Common myeloid progenitor, CD34-positive (primary cell): Measurements from ENCODE around the gene IFT172.

Experiments
- CTCF ChIA-PET: fragments of 350-600 bp; sonication (Branson Sonifier 250); formaldehyde crosslinking; loops from one replicate; lab custom pipeline; 2021; ENCODE audit warnings: antibody characterized with exemption; lab: Charles Lee
- POLR2A ChIA-PET: fragments of 350-600 bp; sonication (Branson Sonifier 250); formaldehyde crosslinking; loops from one replicate; lab custom pipeline; 2021; ENCODE audit warnings: antibody characterized with exemption; lab: Charles Lee
- DNase-seq, 3 donors: peaks; one replicate each; pipeline versions ENCODE4 v3.0.0 to v3.0.0-alpha.2; 2013
- H3K27ac ChIP-seq, 2 experiments: 1 replicate in 1 of 2; 2 replicates in 1 of 2; pipeline ENCODE4 v1.7.0; 2013; ENCODE audit warnings: inconsistent platforms in 2 of 2, low read length in 2 of 2, mild to moderate bottlenecking in 2 of 2, low read depth in 1 of 2, moderate library complexity in 1 of 2; ENCODE audit not compliant: severe bottlenecking in 2 of 2, insufficient read depth in 1 of 2, poor library complexity in 1 of 2
- H3K27me3 ChIP-seq, 5 experiments: replicated peaks in 2 of 5; 1 replicate in 3 of 5; 2 replicates in 2 of 5; pipeline versions ENCODE4 v1.6.1 to v1.7.0; 2013; ENCODE audit warnings: low read length in 4 of 5, mild to moderate bottlenecking in 2 of 5, moderate library complexity in 2 of 5, inconsistent platforms in 1 of 5; ENCODE audit not compliant: insufficient read depth in 5 of 5, control insufficient read depth in 4 of 5
- H3K36me3 ChIP-seq, 4 experiments: 1 replicate in 2 of 4; 2 replicates in 2 of 4; pipeline versions ENCODE4 v1.6.1 to v1.7.0; 2013; ENCODE audit warnings: low read length in 3 of 4, control low read depth in 1 of 4, mild to moderate bottlenecking in 1 of 4; ENCODE audit not compliant: control insufficient read depth in 4 of 4, insufficient read depth in 4 of 4
- H3K4me1 ChIP-seq, 4 experiments: 1 replicate in 3 of 4; 2 replicates in 1 of 4; pipeline versions ENCODE4 v1.6.1 to v1.7.1; 2013; ENCODE audit warnings: low read length in 3 of 4, mild to moderate bottlenecking in 3 of 4, control low read depth in 1 of 4, inconsistent platforms in 1 of 4, moderate library complexity in 1 of 4; ENCODE audit not compliant: control insufficient read depth in 4 of 4, insufficient read depth in 4 of 4; ENCODE audit errors: control extremely low read depth in 1 of 4
- H3K4me3 ChIP-seq, 7 experiments: 1 replicate in 4 of 7; 2 replicates in 3 of 7; pipeline versions ENCODE4 v1.5.1 to v1.7.0; 2013; ENCODE audit warnings: mild to moderate bottlenecking in 7 of 7, low read length in 6 of 7, moderate library complexity in 6 of 7, inconsistent platforms in 2 of 7, low read depth in 2 of 7, control low read depth in 1 of 7; ENCODE audit not compliant: insufficient read depth in 4 of 7, control insufficient read depth in 1 of 7; ENCODE audit errors: extremely low read depth in 1 of 7
- H3K9me3 ChIP-seq, 5 experiments: 1 replicate in 4 of 5; 2 replicates in 1 of 5; pipeline versions ENCODE4 v1.6.1 to v1.7.1; 2013; ENCODE audit warnings: low read length in 4 of 5, mild to moderate bottlenecking in 2 of 5, inconsistent platforms in 1 of 5, low read depth in 1 of 5, moderate library complexity in 1 of 5; ENCODE audit not compliant: control insufficient read depth in 4 of 5, insufficient read depth in 2 of 5; ENCODE audit errors: control extremely low read depth in 1 of 5
- WGBS: methylation state at CpG from one replicate; pipeline ENCODE4 v1.1.5; 2013; ENCODE audit not compliant: insufficient coverage; 5-methylcytosine and 5-hydroxymethylcytosine counted together

Gene IFT172

DNA sequence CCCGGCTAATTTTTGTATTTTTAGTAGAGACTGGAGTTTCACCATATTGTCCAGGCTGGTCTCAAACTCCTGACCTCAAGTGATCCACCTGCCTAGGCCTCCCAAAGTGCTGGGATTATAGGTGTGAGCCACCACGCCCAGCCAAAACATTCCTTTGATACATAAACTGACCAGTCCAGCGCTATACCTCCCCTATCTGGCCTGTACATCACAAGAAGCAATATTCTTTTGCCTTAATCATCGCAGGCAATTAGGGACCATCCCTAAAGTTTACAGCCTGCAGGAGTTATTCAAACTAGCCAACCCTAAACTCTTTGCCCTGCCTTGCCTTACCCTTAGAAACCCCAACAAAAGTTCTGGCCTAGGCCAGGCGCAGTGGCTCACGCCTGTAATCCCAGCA is 73.4 kb downstream of the IFT172 start:
- Histone ChIP-seq H3K27me3 (no peaks in the 10 kb centered on the region), H3K4me3 (no peak overlapping the region), H3K36me3 (no peaks in the 10 kb centered on the region), H3K4me1 (no peaks in the 10 kb centered on the region), H3K9me3 (no peaks in the 10 kb centered on the region), H3K27ac (no peak overlapping the region)
- ChIA-PET CTCF (no interaction called here), POLR2A (no interaction called here)
- DNase-seq, result no peak
- WGBS, result 92% methylated on average over 6 of the region's 6 CpGs

DNA sequence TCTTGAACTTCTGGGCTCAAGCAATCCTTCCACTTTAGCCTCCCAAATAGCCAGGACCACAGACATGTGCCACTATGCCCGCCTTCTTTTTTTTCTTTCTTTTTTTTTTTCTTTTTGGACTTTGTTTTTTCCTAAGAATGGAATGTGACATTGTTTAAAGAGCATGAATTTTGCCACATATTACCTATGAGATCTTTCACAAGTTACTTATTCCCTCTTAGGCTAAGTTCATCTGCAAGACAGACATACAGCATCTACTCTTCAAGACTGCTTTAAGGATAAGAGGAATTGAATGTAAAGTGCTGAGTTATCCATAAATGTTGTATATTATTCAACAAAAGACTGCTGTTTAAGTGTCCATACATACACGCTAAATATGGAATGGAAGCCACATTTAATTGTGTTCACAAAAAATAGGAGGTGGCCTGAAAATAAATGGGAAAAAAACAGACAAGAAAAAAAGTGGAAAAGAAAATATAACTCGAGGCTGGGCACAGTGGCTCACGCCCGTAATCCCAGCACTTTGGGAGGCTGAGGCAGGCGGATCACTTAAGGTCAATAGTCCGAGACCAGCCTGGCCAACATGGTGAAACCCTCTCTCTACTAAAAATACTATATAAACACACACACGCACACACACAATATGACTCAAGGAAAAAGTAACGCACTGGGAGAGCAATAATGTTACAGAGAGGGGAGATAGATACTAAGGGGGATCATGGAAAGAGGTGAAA is 77.0 kb downstream of the IFT172 start:
- H3K9me3 ChIP-seq, result no peaks in the 10 kb centered on the region
- POLR2A ChIA-PET, result no interaction called here
- H3K27ac ChIP-seq, result no peak overlapping the region
- H3K27me3 ChIP-seq, result no peaks in the 10 kb centered on the region
- no peak overlapping the region for H3K4me3 ChIP-seq
- DNase-seq, result no peak
- CTCF ChIA-PET, result no interaction called here
- no peaks in the 10 kb centered on the region for H3K36me3 ChIP-seq
- peaks cover 10 to 17% (median 14%) of the 10 kb centered on the region in 4 experiments for H3K4me1 ChIP-seq
- 100% methylated on average over 2 of the region's 9 CpGs for WGBS

GRCh38 chr2:27409321-27410073 is 80.0 kb downstream of the IFT172 start, which contains the start of gene PPM1G:
Gene PPM1G (minus strand): TSS chr2:27409591. CDS start chr2:27409422, 169 bp downstream.
- Histone ChIP-seq H3K4me1 (peaks cover 13 to 18% (median 15%) of the 10 kb centered on the region in 4 experiments), H3K27me3 (no peaks in the 10 kb centered on the region), H3K36me3 (peaks cover 0 to 8% (median 2%) of the 10 kb centered on the region in 4 experiments), H3K4me3 (peak within 1 kb of the TSS; percentile 82 to 97 (median 91)), H3K27ac (peak within 1 kb of the TSS; percentile 70 to 90), H3K9me3 (no peaks in the 10 kb centered on the region)
- CTCF ChIA-PET, result interaction anchor here (0.9 to 4.2 kb wide), 10 partner anchors 12 to 40 kb away, joined by 3 to 45 read pairs (median 4); partner anchors contain the start of genes EIF2B4 and NRBP1
- WGBS, result 1% methylated on average over 70 of the region's 82 CpGs
- POLR2A ChIA-PET, result interaction anchor here (0.6 to 2.3 kb wide), 9 partner anchors 12 to 1345 kb away, joined by 3 to 10 read pairs (median 4); partner anchors contain the start of genes GTF3C2, NRBP1 and SNX17
- DNase-seq, result peak; percentile 96 to 97 (median 97)

GRCh38 chr2:27408601-27409320 is 80.8 kb downstream of the IFT172 start:
- Histone ChIP-seq H3K4me3 (peak overlapping the region; percentile 82 to 97 (median 91)), H3K27ac (peak overlapping the region; percentile 70 to 90), H3K4me1 (peaks cover 13 to 18% (median 15%) of the 10 kb centered on the region in 4 experiments), H3K27me3 (no peaks in the 10 kb centered on the region), H3K36me3 (peaks cover 0 to 13% (median 2%) of the 10 kb centered on the region in 4 experiments), H3K9me3 (no peaks in the 10 kb centered on the region)
- WGBS, result 0% methylated on average over 11 of the region's 33 CpGs
- CTCF ChIA-PET, result interaction anchor here (1.1 to 4.2 kb wide), 5 partner anchors 13 to 39 kb away, joined by 3 to 45 read pairs (median 3); partner anchors contain the start of genes EIF2B4 and NRBP1
- POLR2A ChIA-PET, result interaction anchor here (0.9 to 2.3 kb wide), 5 partner anchors 20 to 52 kb away, joined by 3 to 10 read pairs (median 7); partner anchors contain the start of genes GTF3C2, NRBP1 and SNX17
- peak in 2 of 3 donors; percentile 17 to 23 for DNase-seq

DNA sequence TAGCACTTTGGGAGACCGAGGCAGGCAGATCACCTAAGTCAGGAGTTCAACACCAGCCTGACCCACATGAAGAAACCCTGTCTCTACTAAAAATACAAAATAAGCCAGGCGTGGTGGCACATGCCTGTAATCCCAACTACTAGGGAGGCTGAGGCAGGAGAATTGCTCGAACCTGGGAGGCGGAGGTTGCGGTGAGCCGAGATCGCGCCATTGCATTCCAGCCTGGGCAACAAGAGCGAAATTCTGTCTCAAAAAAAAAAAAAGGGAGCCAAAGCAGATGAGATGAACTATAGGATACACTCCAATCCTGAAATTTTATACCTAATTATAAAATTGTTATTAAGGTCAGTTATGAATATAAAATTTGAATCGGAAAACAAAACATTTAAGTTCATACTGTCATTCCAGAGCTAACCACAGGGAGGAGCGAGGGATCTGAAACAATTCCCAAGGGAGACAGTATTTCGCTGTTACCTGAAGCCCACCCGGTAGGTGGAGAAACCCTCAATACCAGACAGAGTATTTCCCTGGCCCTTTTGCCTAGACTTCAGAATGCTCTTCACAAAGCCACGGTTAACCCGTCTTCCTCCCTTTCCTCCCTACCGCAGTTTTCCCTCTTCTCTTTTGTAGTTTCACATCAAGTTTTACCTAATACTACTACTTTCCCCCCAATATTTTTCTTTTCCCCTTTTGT is 81.6 kb downstream of the IFT172 start:
- WGBS, result 56% methylated on average over 9 of the region's 16 CpGs
- H3K27me3 ChIP-seq, result no peaks in the 10 kb centered on the region
- ChIA-PET POLR2A (no interaction called here), CTCF (interaction anchor here (1.0 to 4.2 kb wide), 5 partner anchors 14 to 52 kb away, joined by 3 to 45 read pairs (median 4); partner anchors contain the start of genes GTF3C2 and NRBP1)
- DNase-seq, result peak; percentile 31 to 47 (median 34)
- peaks cover 13 to 18% (median 15%) of the 10 kb centered on the region in 4 experiments for H3K4me1 ChIP-seq
- peak overlapping the region; percentile 70 to 90 for H3K27ac ChIP-seq
- peaks cover 0 to 14% (median 2%) of the 10 kb centered on the region in 4 experiments for H3K36me3 ChIP-seq
- no peaks in the 10 kb centered on the region for H3K9me3 ChIP-seq
- peak overlapping the region in 6 of 7 experiments; percentile 82 to 97 (median 92) for H3K4me3 ChIP-seq
